H1 (cell line): ENCODE results near the gene FLOT1. TPM values are rescaled to one million over a fixed set of nuclear protein-coding genes. Genes with fewer than 3 reads are reported as not detected.

Source experiments
- CTCF ChIA-PET: fragments of 300-600 bp; sonication (Branson Sonifier 250); formaldehyde crosslinking; loops from one replicate; lab custom pipeline; 2021; ENCODE audit not compliant: partially characterized antibody; lab: Charles Lee
- POLR2A ChIA-PET: fragments of 300-600 bp; sonication (Branson Sonifier 250); formaldehyde crosslinking; loops from one replicate; lab custom pipeline; 2021; ENCODE audit warnings: inconsistent platforms; ENCODE audit not compliant: partially characterized antibody; lab: Charles Lee
- DNase-seq, 2 experiments: peaks; one replicate each; pipeline versions ENCODE4 v3.0.0 to v3.0.0-alpha.2; 2010 to 2022; ENCODE audit warnings: low spot score in 2 of 2, low read depth in 1 of 2, mixed read lengths in 1 of 2
- FAIRE-seq: peaks from 2 replicates; lab custom pipeline; 2011; peaks lifted over from hg19 to GRCh38; lab: Jason Lieb, UNC
- H2AFZ ChIP-seq: 2 replicates; pipeline ENCODE4 v1.8.1; 2012; ENCODE audit warnings: low read length, inconsistent platforms
- H2AK5ac ChIP-seq: 2 replicates; pipeline ENCODE4 v1.6.1; 2013; ENCODE audit warnings: low read depth, low read length
- H2BK120ac ChIP-seq: replicated peaks from 2 replicates; pipeline ENCODE3; 2013; ENCODE audit warnings: low read depth, low read length, inconsistent platforms
- H2BK12ac ChIP-seq: 2 replicates; pipeline ENCODE4 v1.6.1; 2013; ENCODE audit warnings: low read depth, low read length
- H2BK15ac ChIP-seq: 2 replicates; pipeline ENCODE4 v1.6.1; 2013; ENCODE audit warnings: low read length
- H2BK20ac ChIP-seq: 2 replicates; pipeline ENCODE4 v1.6.1; 2013; ENCODE audit warnings: low read length
- H2BK5ac ChIP-seq: 2 replicates; pipeline ENCODE4 v1.6.1; 2013; ENCODE audit warnings: low read depth, low read length
- H3K14ac ChIP-seq: 2 replicates; pipeline ENCODE4 v1.6.1; 2013; ENCODE audit warnings: inconsistent platforms; ENCODE audit not compliant: insufficient read length
- H3K18ac ChIP-seq: 2 replicates; pipeline ENCODE4 v1.6.1; 2013; ENCODE audit warnings: low read length; ENCODE audit errors: extremely low read depth
- H3K23ac ChIP-seq: 2 replicates; pipeline ENCODE4 v1.6.1; 2013; ENCODE audit warnings: inconsistent platforms; ENCODE audit not compliant: insufficient read length
- H3K23me2 ChIP-seq: 2 replicates; pipeline ENCODE4 v1.6.1; 2013; ENCODE audit warnings: low read depth, low read length
- H3K27ac ChIP-seq: 2 replicates; pipeline ENCODE4 v1.6.1; 2011; ENCODE audit warnings: low read depth, low read length, inconsistent platforms
- H3K27me3 ChIP-seq, 4 experiments: replicated peaks in 1 of 4; 1 replicate in 1 of 4; 2 replicates in 3 of 4; pipeline versions ENCODE4 v1.6.1 to v1.8.1; 2011 to 2013; ENCODE audit warnings: low read length in 3 of 4, mild to moderate bottlenecking in 3 of 4, inconsistent platforms in 2 of 4, mixed read lengths in 2 of 4, moderate library complexity in 1 of 4; ENCODE audit not compliant: control insufficient read depth in 3 of 4, insufficient read depth in 3 of 4; ENCODE audit errors: extremely low read depth in 1 of 4
- H3K36me3 ChIP-seq, 4 experiments: 2 replicates each; pipeline versions ENCODE4 v1.6.1 to v1.8.1; 2011 to 2013; ENCODE audit warnings: mild to moderate bottlenecking in 4 of 4, low read length in 3 of 4, moderate library complexity in 2 of 4, control low read depth in 1 of 4, inconsistent platforms in 1 of 4; ENCODE audit not compliant: insufficient read depth in 4 of 4, control insufficient read depth in 2 of 4
- H3K4ac ChIP-seq: replicated peaks from 2 replicates; pipeline ENCODE3; 2013; ENCODE audit warnings: low read length, low read depth, mixed read lengths, inconsistent platforms; ENCODE audit not compliant: insufficient read length
- H3K4me1 ChIP-seq, 4 experiments: replicated peaks in 1 of 4; 1 replicate in 1 of 4; 2 replicates in 3 of 4; pipeline versions ENCODE4 v1.6.1 to v1.8.1; 2011 to 2013; ENCODE audit warnings: low read length in 3 of 4, inconsistent platforms in 2 of 4, mixed read lengths in 1 of 4; ENCODE audit not compliant: insufficient read depth in 4 of 4, control insufficient read depth in 3 of 4
- H3K4me2 ChIP-seq, 2 experiments: 2 replicates each; pipeline versions ENCODE4 v1.6.1 to v1.8.1; 2011 to 2013; ENCODE audit warnings: low read depth in 2 of 2, low read length in 2 of 2, control low read depth in 1 of 2, inconsistent platforms in 1 of 2, mild to moderate bottlenecking in 1 of 2; ENCODE audit not compliant: insufficient read depth in 1 of 2
- H3K4me3 ChIP-seq, 4 experiments: fragments of 200-600, 300-600 bp in 1 of 4; sonication (generic), shearing (Covaris generic), sonication (Bioruptor Twin) in 1 of 4; 2 replicates each; pipeline versions ENCODE4 v1.5.1 to v1.8.1; 2011 to 2016; ENCODE audit warnings: low read length in 4 of 4, low read depth in 3 of 4, control low read depth in 2 of 4, inconsistent platforms in 2 of 4, mild to moderate bottlenecking in 2 of 4, mixed read lengths in 1 of 4, moderate library complexity in 1 of 4; ENCODE audit not compliant: insufficient read depth in 2 of 4; ENCODE audit errors: extremely low read depth in 1 of 4
- H3K56ac ChIP-seq: replicated peaks from 2 replicates; pipeline ENCODE3; 2013; ENCODE audit warnings: low read depth, mild to moderate bottlenecking, mixed read lengths, low read length, inconsistent platforms; ENCODE audit not compliant: insufficient read length
- H3K79me1 ChIP-seq: 2 replicates; pipeline ENCODE4 v1.6.1; 2013; ENCODE audit warnings: low read depth, low read length, control low read depth
- H3K79me2 ChIP-seq, 2 experiments: 2 replicates each; pipeline versions ENCODE4 v1.6.1 to v1.8.1; 2012 to 2013; ENCODE audit warnings: low read length in 2 of 2, mild to moderate bottlenecking in 2 of 2, inconsistent platforms in 1 of 2; ENCODE audit not compliant: insufficient read depth in 2 of 2, control insufficient read depth in 1 of 2
- H3K9ac ChIP-seq, 4 experiments: replicated peaks in 1 of 4; 1 replicate in 1 of 4; 2 replicates in 3 of 4; pipeline versions ENCODE4 v1.6.1 to v1.8.1; 2011 to 2013; ENCODE audit warnings: low read depth in 3 of 4, low read length in 3 of 4, control low read depth in 2 of 4, mild to moderate bottlenecking in 2 of 4, moderate library complexity in 2 of 4, inconsistent platforms in 1 of 4; ENCODE audit errors: extremely low read depth in 1 of 4
- H3K9me3 ChIP-seq, 2 experiments: 2 replicates each; pipeline versions ENCODE4 v1.6.1 to v1.8.1; 2012 to 2013; ENCODE audit warnings: mild to moderate bottlenecking in 2 of 2, moderate library complexity in 2 of 2, control low read depth in 1 of 2, inconsistent platforms in 1 of 2, low read depth in 1 of 2, low read length in 1 of 2, mixed read lengths in 1 of 2; ENCODE audit not compliant: insufficient read depth in 2 of 2
- H4K20me1 ChIP-seq, 2 experiments: replicated peaks in 1 of 2; 2 replicates each; pipeline versions ENCODE3 to v1.8.1; 2011 to 2013; ENCODE audit warnings: inconsistent platforms in 2 of 2, low read length in 2 of 2, mild to moderate bottlenecking in 1 of 2; ENCODE audit not compliant: insufficient read depth in 2 of 2, control insufficient read depth in 1 of 2
- H4K5ac ChIP-seq: 2 replicates; pipeline ENCODE4 v1.6.1; 2013; ENCODE audit warnings: low read length, low read depth, mixed read lengths, inconsistent platforms; ENCODE audit not compliant: insufficient read length
- H4K8ac ChIP-seq: 2 replicates; pipeline ENCODE4 v1.8.0; 2013; ENCODE audit warnings: mild to moderate bottlenecking, moderate library complexity, low read length, inconsistent platforms; ENCODE audit not compliant: insufficient read depth; ENCODE audit errors: extremely low read depth
- H4K91ac ChIP-seq: replicated peaks from 2 replicates; pipeline ENCODE3; 2013; ENCODE audit warnings: low read length, mixed read lengths, inconsistent platforms; ENCODE audit not compliant: insufficient read length
- FOSL1 ChIP-seq: IDR thresholded peaks from 2 replicates; pipeline ENCODE4 v1.6.1; 2011; ENCODE audit warnings: mild to moderate bottlenecking, low read depth, low read length, moderate library complexity; ENCODE audit not compliant: insufficient read depth
- HDAC2 ChIP-seq, 2 experiments: fragments of 300-600 bp in 1 of 2; sonication (generic) in 1 of 2; IDR thresholded peaks; 2 replicates each; pipeline ENCODE4 v1.6.1; 2011 to 2012; ENCODE audit warnings: low read depth in 2 of 2, low read length in 2 of 2, mild to moderate bottlenecking in 2 of 2, moderate library complexity in 2 of 2, borderline replicate concordance in 1 of 2, inconsistent platforms in 1 of 2
- JUN ChIP-seq: IDR thresholded peaks from 2 replicates; pipeline ENCODE4 v1.6.1; 2011; ENCODE audit warnings: low read depth, mild to moderate bottlenecking, improper control_type of control experiment, low read length
- JUND ChIP-seq: IDR thresholded peaks from 2 replicates; pipeline ENCODE4 v1.6.1; 2011; ENCODE audit warnings: mild to moderate bottlenecking, improper control_type of control experiment, low read length
- NRF1 ChIP-seq: IDR thresholded peaks from 2 replicates; pipeline ENCODE4 v1.6.1; 2011; ENCODE audit warnings: mild to moderate bottlenecking, low read depth, low read length, improper control_type of control experiment
- SIRT6 ChIP-seq: IDR thresholded peaks from one replicate; pipeline ENCODE4 v1.7.1; 2012; ENCODE audit warnings: low read length, inconsistent platforms
- SIX5 ChIP-seq: IDR thresholded peaks from 2 replicates; pipeline ENCODE4 v1.6.1; 2011; ENCODE audit warnings: mild to moderate bottlenecking, low read depth, low read length
- WGBS, 2 experiments: shearing (Covaris generic) in 1 of 2; methylation state at CpG; one replicate each; pipeline versions ENCODE4 v1.1.6 to v1.1.7; 2013 to 2015; ENCODE audit warnings: low lambda C conversion rate in 2 of 2, mixed read lengths in 2 of 2, inconsistent platforms in 1 of 2, low coverage in 1 of 2, missing lambda C conversion rate in 1 of 2; ENCODE audit not compliant: insufficient replicate concordance in 2 of 2, insufficient coverage in 1 of 2, insufficient read length in 1 of 2; ENCODE audit errors: extremely low coverage in 1 of 2, missing lambda C conversion rate in 1 of 2; 5-methylcytosine and 5-hydroxymethylcytosine counted together
- polyA plus RNA-seq, 7 experiments: library from polyadenylated mRNA; depleted of rRNA in 3 of 7; stranded (reverse) in 5 of 7; unstranded in 2 of 7; fragments of >200 nt in 5 of 7; fragments of 200-250 nt in 2 of 7; gene quantifications; 1 replicate in 5 of 7; 2 replicates in 1 of 7; 4 replicates in 1 of 7; pipeline versions ENCODE4 v1.2.1 to v1.2.3, GENCODE V29; 2011 to 2013; ENCODE audit warnings: missing spikeins in 2 of 7, mixed read lengths in 2 of 7
- total RNA-seq: library from RNA; stranded (reverse); fragmentation: NEBNext Ultra II Directional; extraction: Animal tissue kit (Norgen Biotek cat#: 25700); gene quantifications from 2 replicates; pipeline ENCODE4 v1.2.1, GENCODE V29; 2021

The FLOT1 gene
- total and polyA plus RNA-seq, 2 of the 8 experiments (the other 6 are each of a cell fraction or from before 2014, with no cell fraction given) = 87.5 to 88.1 TPM

- Histone ChIP-seq H3K4me3 (no peak overlapping the region), H3K27me3 (no peaks in the 10 kb centered on the region), H2AFZ (no peak overlapping the region), H3K27ac (no peak overlapping the region), H3K4me2 (no peak overlapping the region), H3K9ac (no peak overlapping the region), H3K4ac (no peak overlapping the region), H2AK5ac (no peak overlapping the region), H2BK5ac (no peak overlapping the region), H4K5ac (no peak overlapping the region), H4K91ac (no peak overlapping the region), H3K56ac (no peak overlapping the region), H4K8ac (no peak overlapping the region), H3K9me3 (no peaks in the 10 kb centered on the region), H2BK12ac (no peak overlapping the region), H3K36me3 (peaks cover 5 to 42% (median 24%) of the 10 kb centered on the region in 4 experiments; a peak in 6 of 8 replicates), H2BK120ac (no peak overlapping the region), H3K79me2 (no peaks in the 10 kb centered on the region), H3K18ac (no peak overlapping the region), H2BK15ac (no peak overlapping the region), H3K23ac (no peak overlapping the region), H4K20me1 (peaks cover 3% of the 10 kb centered on the region in 2 experiments), H3K23me2 (no peaks in the 10 kb centered on the region), H2BK20ac (no peak overlapping the region), H3K4me1 (no peaks in the 10 kb centered on the region; a peak in 1 of 7 replicates), H3K79me1 (no peaks in the 10 kb centered on the region), H3K14ac (no peak overlapping the region)
- DNase-seq (no peak), FAIRE-seq (no peak)
- 84% methylated on average over 4 of the region's 4 CpGs; no CpG with 5 or more reads in 1 of the 2 experiments for WGBS, 2 experiments
- TF ChIP-seq HDAC2 (IDR thresholded peaks at IDR 0.05; ENCODE audit: borderline replicate concordance in 1 of 2, low read depth in 2 of 2, low read length in 2 of 2) = no peak
- TF ChIP-seq SIRT6 = no peak
- TF ChIP-seq NRF1 = no peak
- no peak for TF ChIP-seq FOSL1
- TF ChIP-seq SIX5 = no peak
- no peak for TF ChIP-seq JUN
- TF ChIP-seq JUND = no peak
- ChIA-PET POLR2A (interaction anchor here (0.8 to 35.9 kb wide), 10 partner anchors 4 to 114 kb away, joined by 3 to 732 read pairs (median 4); partner anchors contain the start of genes IER3, MDC1, NRM and TUBB), CTCF (interaction anchor here (1.2 to 2.3 kb wide), 11 partner anchors 9 to 130 kb away, joined by 3 to 14 read pairs (median 7); partner anchors contain the start of gene DHX16)
These were observed 38.7 kb downstream of the FLOT1 start for GRCh38 chr6:30703821-30704220.
